ENCODE results near the gene CLCF1.

CLCF1 gene

DNA sequence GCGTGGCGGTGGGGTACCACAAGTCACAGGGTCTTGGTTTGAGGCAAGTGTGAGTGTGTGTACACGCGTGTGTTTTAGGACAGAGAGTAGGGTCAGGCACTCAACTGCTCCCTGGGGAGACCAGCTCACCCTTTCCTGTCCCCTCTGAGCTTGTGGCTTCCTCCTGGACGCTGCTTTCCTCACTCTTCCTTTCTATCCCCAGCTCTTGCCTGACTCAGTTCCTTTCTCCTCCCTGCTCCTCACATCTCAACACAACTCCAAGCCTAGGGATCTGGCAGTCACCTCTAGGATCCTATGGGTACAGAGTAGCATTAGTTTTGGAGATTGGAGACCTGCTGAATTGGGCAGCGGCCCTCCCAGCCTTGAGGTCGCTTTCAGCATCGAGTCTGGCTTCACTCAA is 4.1 kb downstream of the CLCF1 start:
- POLR2A ChIA-PET: no interaction called here
- no peak for DNase-seq (ENCODE audit: extremely low spot score)
- TF ChIP-seq, protein P1, sequence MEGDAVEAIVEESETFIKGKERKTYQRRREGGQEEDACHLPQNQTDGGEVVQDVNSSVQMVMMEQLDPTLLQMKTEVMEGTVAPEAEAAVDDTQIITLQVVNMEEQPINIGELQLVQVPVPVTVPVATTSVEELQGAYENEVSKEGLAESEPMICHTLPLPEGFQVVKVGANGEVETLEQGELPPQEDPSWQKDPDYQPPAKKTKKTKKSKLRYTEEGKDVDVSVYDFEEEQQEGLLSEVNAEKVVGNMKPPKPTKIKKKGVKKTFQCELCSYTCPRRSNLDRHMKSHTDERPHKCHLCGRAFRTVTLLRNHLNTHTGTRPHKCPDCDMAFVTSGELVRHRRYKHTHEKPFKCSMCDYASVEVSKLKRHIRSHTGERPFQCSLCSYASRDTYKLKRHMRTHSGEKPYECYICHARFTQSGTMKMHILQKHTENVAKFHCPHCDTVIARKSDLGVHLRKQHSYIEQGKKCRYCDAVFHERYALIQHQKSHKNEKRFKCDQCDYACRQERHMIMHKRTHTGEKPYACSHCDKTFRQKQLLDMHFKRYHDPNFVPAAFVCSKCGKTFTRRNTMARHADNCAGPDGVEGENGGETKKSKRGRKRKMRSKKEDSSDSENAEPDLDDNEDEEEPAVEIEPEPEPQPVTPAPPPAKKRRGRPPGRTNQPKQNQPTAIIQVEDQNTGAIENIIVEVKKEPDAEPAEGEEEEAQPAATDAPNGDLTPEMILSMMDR (IDR thresholded peaks at IDR 0.05; ENCODE audit: control extremely low read depth, extremely low read depth, low read depth, missing control alignments): no peak
- CTCF ChIA-PET: interaction anchor here (1.1 to 42.5 kb wide), 4 partner anchors 2 to 107 kb away, joined by 4 to 1573 read pairs (median 793); partner anchors contain the start of genes CLCF1, POLD4, PPP1CA and RAD9A

GRCh38 chr11:67368621-67369020 is 4.8 kb downstream of the CLCF1 start:
- TF ChIP-seq, protein P1 (IDR thresholded peaks at IDR 0.05; ENCODE audit: control extremely low read depth, extremely low read depth, low read depth, missing control alignments): no peak
- CTCF ChIA-PET: interaction anchor here (1.1 to 42.5 kb wide), 4 partner anchors 2 to 106 kb away, joined by 4 to 1573 read pairs (median 793); partner anchors contain the start of genes CLCF1, POLD4, PPP1CA and RAD9A
- POLR2A ChIA-PET: interaction anchor here (0.6 kb wide), 2 partner anchors 36 to 287 kb away, joined by 4 to 5 read pairs; no protein-coding TSS in a partner anchor

DNA sequence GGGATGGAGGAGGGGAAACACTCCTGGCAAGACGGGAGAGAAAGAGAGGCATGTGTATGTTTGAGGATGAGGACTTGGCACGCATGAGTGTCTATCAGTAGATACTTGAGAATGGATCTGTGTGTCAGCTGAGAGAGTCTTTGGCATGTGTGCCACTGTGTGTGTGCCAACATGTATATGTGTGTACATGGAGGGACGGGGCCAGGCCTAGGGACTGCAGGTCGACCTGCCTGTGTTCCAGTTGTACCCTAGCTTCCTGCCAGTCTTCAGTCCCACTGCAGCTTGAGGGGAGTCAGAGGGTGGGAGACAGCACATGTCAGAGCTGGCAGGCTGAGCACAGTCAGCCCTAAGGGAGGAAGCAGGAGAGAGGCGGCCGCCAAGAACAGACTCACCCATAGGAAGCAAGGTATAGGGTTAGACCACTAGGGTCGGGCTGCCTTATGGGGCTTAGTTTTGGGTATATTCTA is 5.6 kb downstream of the CLCF1 start:
- no peak for DNase-seq (ENCODE audit: extremely low spot score)
- ChIA-PET POLR2A (interaction anchor here (0.6 kb wide), 2 partner anchors 21 to 34 kb away, joined by 4 read pairs; no protein-coding TSS in a partner anchor), CTCF (interaction anchor here (0.8 to 42.5 kb wide), 3 partner anchors 1 to 22 kb away, joined by 3 to 1573 read pairs (median 1573); partner anchors contain the start of genes CLCF1, POLD4, PPP1CA and RAD9A)
- TF ChIP-seq, protein P1 (IDR thresholded peaks at IDR 0.05; ENCODE audit: control extremely low read depth, extremely low read depth, low read depth, missing control alignments): no peak

More at GRCh38 chr11:67368621-67369020, 4.8 kb downstream of the CLCF1 start:
- no peak for DNase-seq (ENCODE audit: extremely low spot score)

DNA sequence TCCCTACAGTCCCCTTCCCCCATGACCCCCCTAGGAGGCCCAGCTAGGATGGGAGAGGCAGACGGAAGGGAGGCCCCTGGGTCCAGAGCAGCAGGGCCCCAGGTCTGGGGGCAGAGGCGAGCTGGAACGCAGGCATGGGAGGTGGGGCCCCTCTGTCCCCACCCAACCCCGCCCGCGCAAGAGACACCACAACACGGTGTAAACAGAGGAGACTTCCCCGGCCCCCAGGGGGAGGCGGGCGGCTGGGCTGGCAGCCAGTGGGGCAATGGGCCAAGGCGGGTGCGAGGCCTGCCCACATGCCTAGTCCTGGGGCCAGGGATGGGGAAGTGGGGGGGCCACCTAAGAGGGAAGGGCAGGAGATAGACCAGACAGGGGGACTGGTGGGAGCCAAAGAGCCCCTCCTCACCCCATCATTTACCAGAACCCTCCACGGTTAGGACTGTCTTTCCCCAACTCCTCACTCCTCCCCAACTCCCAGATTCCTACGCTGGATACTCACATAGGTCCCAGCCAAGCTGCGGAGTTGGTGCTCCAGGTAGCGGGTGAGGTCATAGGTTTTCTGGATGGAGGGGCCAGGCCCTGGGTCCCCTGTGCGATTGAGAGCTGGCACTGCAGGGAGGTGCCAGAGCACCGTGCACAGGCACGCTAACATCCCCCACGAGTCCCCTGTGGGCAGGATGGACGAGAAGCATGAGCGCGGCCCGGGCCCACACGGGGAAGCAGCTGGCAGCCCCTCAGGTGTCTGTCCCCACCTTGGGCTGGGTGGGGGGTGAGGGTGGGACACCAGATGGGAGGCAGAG is 6.2 kb downstream of the CLCF1 start:
- no peak for DNase-seq (ENCODE audit: extremely low spot score)
- ChIA-PET POLR2A (interaction anchor here (0.6 kb wide), 1 partner anchor 35 kb away, joined by 4 read pairs; no protein-coding TSS in a partner anchor), CTCF (interaction anchor here (0.8 to 42.5 kb wide), 3 partner anchors 0 to 21 kb away, joined by 3 to 1573 read pairs (median 1573); partner anchors contain the start of genes CLCF1, POLD4, PPP1CA and RAD9A)
- TF ChIP-seq, protein P1 (IDR thresholded peaks at IDR 0.05; ENCODE audit: control extremely low read depth, extremely low read depth, low read depth, missing control alignments): no peak

GRCh38 chr11:67366546-67366945 is 6.9 kb downstream of the CLCF1 start:
- ChIA-PET CTCF (interaction anchor here (37.4 to 42.5 kb wide), 2 partner anchors 0 to 18 kb away, joined by 1573 read pairs; partner anchors contain the start of genes CLCF1, POLD4, PPP1CA and RAD9A), POLR2A (no interaction called here)
- DNase-seq (ENCODE audit: extremely low spot score): no peak
- TF ChIP-seq, protein P1 (IDR thresholded peaks at IDR 0.05; ENCODE audit: control extremely low read depth, extremely low read depth, low read depth, missing control alignments): no peak

- ChIA-PET CTCF (interaction anchor here (17.5 to 42.5 kb wide), 3 partner anchors 1 to 26 kb away, joined by 242 to 1573 read pairs (median 1573); partner anchors contain the start of genes CLCF1, POLD4, PPP1CA and RAD9A), POLR2A (no interaction called here)
- no peak for DNase-seq (ENCODE audit: extremely low spot score)
- TF ChIP-seq, protein P1 (IDR thresholded peaks at IDR 0.05; ENCODE audit: control extremely low read depth, extremely low read depth, low read depth, missing control alignments): no peak
Observed at GRCh38 chr11:67365736-67366444, 7.5 kb downstream of the CLCF1 start.

All from GM10248 (cell line).